Hair follicle dermal papilla cell (primary cell): ENCODE data around the gene OR51F1. TPM values are rescaled to one million over a fixed set of nuclear protein-coding genes. Genes with fewer than 3 reads are reported as not detected.

Experiments
- small RNA-seq: library from RNA; depleted of rRNA; stranded (forward); fragments of <200 nt; gene quantifications from one replicate; pipeline ENCODE3, GENCODE V24; 2012
- total RNA-seq: library from RNA; depleted of rRNA; stranded (reverse); fragments of >200 nt; gene quantifications from 2 replicates; pipeline ENCODE4 v1.2.3, GENCODE V29; 2012

OR51F1 gene
- not detected in 2 replicates for total RNA-seq

GRCh38 chr11:4769838-4770237, at the start of gene OR51F1:
TSS of gene OR51F1 (minus strand) at chr11:4769938. CDS start at chr11:4769938, 0 bp downstream.

GRCh38 chr11:4804280-4804679, 34.5 kb upstream of the OR51F1 start, which contains the start of gene OR52R1:
TSS of gene OR52R1 (minus strand) at chr11:4804380. CDS start at chr11:4804380, 0 bp downstream.

Small RNAs within 50 kb of the gene (small RNA-seq; reads per million reads assigned to genes)
- gene RF00091, result not detected

Other genes starting within 250 kb of the OR51F1 start
- not detected in 2 replicates for gene OR52M1, start 224.7 kb downstream of the OR51F1 start, total RNA-seq
- not detected in 2 replicates for gene OR52I2, start 188.2 kb downstream of the OR51F1 start, total RNA-seq
- gene OR52I1, start 175.9 kb downstream of the OR51F1 start, total RNA-seq, result not detected in 2 replicates
- gene TRIM68, start 161.7 kb downstream of the OR51F1 start, total RNA-seq, result 10.2 and 10.9 TPM in 2 replicates
- not detected in 2 replicates for gene OR51D1, start 132.5 kb downstream of the OR51F1 start, total RNA-seq
- not detected in 2 replicates for gene OR51E1, start 126.0 kb downstream of the OR51F1 start, total RNA-seq
- gene OR51E2, start 72.1 kb downstream of the OR51F1 start, total RNA-seq, result 0.12 TPM in 1 of 2 replicates, not detected in the other
- gene MMP26, start 65.2 kb downstream of the OR51F1 start, total RNA-seq, result not detected in 2 replicates
- gene OR52R1, start 34.4 kb upstream of the OR51F1 start, total RNA-seq, result not detected in 2 replicates
- not detected in 2 replicates for gene OR51F2, start 51.4 kb upstream of the OR51F1 start, total RNA-seq
- not detected in 2 replicates for gene OR51S1, start 79.3 kb upstream of the OR51F1 start, total RNA-seq
- gene OR51T1, start 112.0 kb upstream of the OR51F1 start, total RNA-seq, result not detected in 2 replicates
- gene OR51A7, start 133.8 kb upstream of the OR51F1 start, total RNA-seq, result not detected in 2 replicates
- not detected in 2 replicates for gene OR51G2, start 149.4 kb upstream of the OR51F1 start, total RNA-seq
- gene OR51G1, start 154.4 kb upstream of the OR51F1 start, total RNA-seq, result not detected in 2 replicates
- gene OR51A4, start 177.7 kb upstream of the OR51F1 start, total RNA-seq, result not detected in 2 replicates
- not detected in 2 replicates for gene OR51A2, start 185.8 kb upstream of the OR51F1 start, total RNA-seq
- not detected in 2 replicates for gene OR51L1, start 224.9 kb upstream of the OR51F1 start, total RNA-seq